Osteoblast (primary cell): ENCODE measurements around the gene CTSC. TPM values are rescaled to one million over a fixed set of nuclear protein-coding genes. Genes with fewer than 3 reads are reported as not detected.

Experiments used
- DNase-seq: peaks from one replicate; pipeline ENCODE4 v3.0.0; 2011; ENCODE audit warnings: low spot score, mixed read lengths; ENCODE audit not compliant: insufficient read length; ENCODE audit errors: missing footprints
- H2AFZ ChIP-seq: 2 replicates; pipeline ENCODE4 v1.6.0; 2011; ENCODE audit warnings: mild to moderate bottlenecking, low read length
- H3K27ac ChIP-seq: 2 replicates; pipeline ENCODE4 v1.5.1; 2011; ENCODE audit warnings: mild to moderate bottlenecking, low read depth, low read length, moderate library complexity
- H3K27me3 ChIP-seq: 2 replicates; pipeline ENCODE4 v1.6.0; 2012; ENCODE audit warnings: mild to moderate bottlenecking, control low read depth, inconsistent platforms, low read length, moderate library complexity; ENCODE audit not compliant: insufficient read depth
- H3K36me3 ChIP-seq: 2 replicates; pipeline ENCODE4 v1.5.1; 2011; ENCODE audit warnings: mild to moderate bottlenecking, low read length, control low read depth, moderate library complexity; ENCODE audit not compliant: insufficient read depth
- H3K4me1 ChIP-seq: 2 replicates; pipeline ENCODE4 v1.5.1; 2011; ENCODE audit warnings: mild to moderate bottlenecking, low read length, control low read depth, moderate library complexity; ENCODE audit not compliant: insufficient read depth
- H3K4me2 ChIP-seq: 2 replicates; pipeline ENCODE4 v1.6.0; 2011; ENCODE audit warnings: mild to moderate bottlenecking, low read length; ENCODE audit not compliant: insufficient read depth
- H3K4me3 ChIP-seq: fragments of 200-600 bp; sonication (generic); 3 replicates; pipeline ENCODE4 v1.5.1; 2012; ENCODE audit warnings: mild to moderate bottlenecking, low read length, inconsistent platforms; ENCODE audit not compliant: insufficient read depth
- H3K79me2 ChIP-seq: 2 replicates; pipeline ENCODE4 v1.6.0; 2012; ENCODE audit warnings: mild to moderate bottlenecking, low read length, control low read depth, inconsistent platforms; ENCODE audit not compliant: insufficient read depth
- H3K9me3 ChIP-seq: 2 replicates; pipeline ENCODE4 v1.5.1; 2011; ENCODE audit warnings: low read depth, low read length, control low read depth
- H4K20me1 ChIP-seq: 2 replicates; pipeline ENCODE4 v1.6.0; 2012; ENCODE audit warnings: mild to moderate bottlenecking, low read length, control low read depth; ENCODE audit not compliant: insufficient read depth
- total RNA-seq: library from RNA; depleted of rRNA; stranded (reverse); fragments of >200 nt; gene quantifications from 2 replicates; pipeline ENCODE4 v1.2.3, GENCODE V29; 2012
- TF ChIP-seq, protein P1 (sequence below): IDR thresholded peaks from 2 replicates; pipeline ENCODE4 v1.5.1; 2011; ENCODE audit warnings: mild to moderate bottlenecking, low read depth, low read length, moderate library complexity; ENCODE audit errors: extremely low read depth

CTSC gene
- total RNA-seq, 1 donor: 23.5 TPM

DNA sequence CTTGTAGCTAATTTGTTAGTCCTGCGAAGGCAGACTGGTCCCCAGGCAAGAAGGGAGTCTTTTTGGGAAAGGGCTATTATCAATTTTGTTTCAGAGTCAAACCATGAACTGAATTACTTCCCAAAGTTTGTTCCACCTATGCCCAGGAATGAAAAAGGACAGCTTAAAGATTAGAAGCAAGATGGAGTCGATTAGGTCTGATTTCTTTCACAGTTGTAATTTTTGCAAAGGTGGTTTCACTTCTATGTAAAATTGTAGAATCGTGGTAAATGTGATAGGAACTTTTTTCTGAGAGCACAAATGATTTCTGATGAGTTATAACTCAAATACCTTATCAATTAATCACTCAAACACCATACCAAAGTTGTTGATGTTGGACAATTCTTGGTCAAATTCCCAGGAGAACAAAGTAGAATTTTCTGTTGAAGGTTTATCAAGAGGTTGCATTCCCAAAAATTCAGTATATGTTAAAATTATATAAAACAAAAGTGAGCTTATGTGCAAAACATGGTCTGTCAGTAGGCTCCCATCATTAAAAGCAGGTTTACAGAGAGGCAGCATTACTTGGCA, 2.9 kb upstream of the CTSC start:
- TF ChIP-seq, protein P1, sequence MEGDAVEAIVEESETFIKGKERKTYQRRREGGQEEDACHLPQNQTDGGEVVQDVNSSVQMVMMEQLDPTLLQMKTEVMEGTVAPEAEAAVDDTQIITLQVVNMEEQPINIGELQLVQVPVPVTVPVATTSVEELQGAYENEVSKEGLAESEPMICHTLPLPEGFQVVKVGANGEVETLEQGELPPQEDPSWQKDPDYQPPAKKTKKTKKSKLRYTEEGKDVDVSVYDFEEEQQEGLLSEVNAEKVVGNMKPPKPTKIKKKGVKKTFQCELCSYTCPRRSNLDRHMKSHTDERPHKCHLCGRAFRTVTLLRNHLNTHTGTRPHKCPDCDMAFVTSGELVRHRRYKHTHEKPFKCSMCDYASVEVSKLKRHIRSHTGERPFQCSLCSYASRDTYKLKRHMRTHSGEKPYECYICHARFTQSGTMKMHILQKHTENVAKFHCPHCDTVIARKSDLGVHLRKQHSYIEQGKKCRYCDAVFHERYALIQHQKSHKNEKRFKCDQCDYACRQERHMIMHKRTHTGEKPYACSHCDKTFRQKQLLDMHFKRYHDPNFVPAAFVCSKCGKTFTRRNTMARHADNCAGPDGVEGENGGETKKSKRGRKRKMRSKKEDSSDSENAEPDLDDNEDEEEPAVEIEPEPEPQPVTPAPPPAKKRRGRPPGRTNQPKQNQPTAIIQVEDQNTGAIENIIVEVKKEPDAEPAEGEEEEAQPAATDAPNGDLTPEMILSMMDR: no peak
- no peak overlapping the region for H3K4me3 ChIP-seq
- H2AFZ ChIP-seq: no peak overlapping the region
- peaks cover 30% of the 10 kb centered on the region for H3K4me1 ChIP-seq
- H3K79me2 ChIP-seq: peaks cover 13% of the 10 kb centered on the region
- H4K20me1 ChIP-seq: no peaks in the 10 kb centered on the region
- no peaks in the 10 kb centered on the region for H3K9me3 ChIP-seq
- no peak overlapping the region for H3K27ac ChIP-seq
- no peaks in the 10 kb centered on the region for H3K27me3 ChIP-seq
- no peak for DNase-seq
- no peaks in the 10 kb centered on the region for H3K36me3 ChIP-seq
- H3K4me2 ChIP-seq: no peak overlapping the region

DNA sequence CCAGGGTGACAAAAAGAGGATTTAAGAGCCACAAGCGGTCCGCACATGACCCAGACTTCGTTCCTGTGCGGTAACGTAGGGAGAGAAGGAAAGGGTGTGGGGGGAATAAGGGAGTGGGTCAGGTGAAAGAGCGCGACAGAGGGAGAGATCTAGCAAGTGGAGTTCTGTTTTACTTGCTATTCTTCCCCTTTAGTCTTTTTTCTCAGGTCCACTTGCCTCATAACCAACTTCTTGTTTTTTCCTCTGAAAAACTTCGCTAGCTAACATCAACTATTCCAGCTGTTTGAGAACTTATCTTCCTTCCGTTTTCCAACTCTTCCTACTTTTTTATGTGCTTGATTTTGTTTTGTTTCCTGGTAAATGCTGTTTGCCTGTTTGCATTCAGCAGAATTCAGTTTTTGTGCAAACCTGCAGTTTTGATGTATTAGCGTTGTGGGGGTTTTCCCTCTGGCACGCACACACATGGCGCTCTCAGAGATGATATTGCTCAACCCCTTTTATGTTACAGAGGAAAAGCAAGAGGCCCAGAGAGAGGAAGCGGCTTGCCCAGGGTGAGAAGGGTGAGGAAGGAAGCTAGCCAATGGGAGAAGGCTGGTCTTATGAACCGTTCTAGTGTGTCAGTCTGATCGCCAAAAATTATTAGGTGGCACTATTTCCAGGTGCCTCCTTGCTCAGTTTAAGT, 592 bp upstream of the CTSC start:
- TF ChIP-seq, protein P1: no peak
- Histone ChIP-seq H2AFZ (peak overlapping the region; percentile 96), H3K4me1 (peaks cover 25% of the 10 kb centered on the region), H3K27me3 (no peaks in the 10 kb centered on the region), H3K79me2 (peaks cover 14% of the 10 kb centered on the region), H3K9me3 (no peaks in the 10 kb centered on the region), H3K4me3 (peak overlapping the region; percentile 91), H3K4me2 (peak overlapping the region; percentile 92), H3K36me3 (peaks cover 7% of the 10 kb centered on the region), H3K27ac (peak overlapping the region; percentile 82), H4K20me1 (no peaks in the 10 kb centered on the region)
- DNase-seq: peak; percentile 70

DNA sequence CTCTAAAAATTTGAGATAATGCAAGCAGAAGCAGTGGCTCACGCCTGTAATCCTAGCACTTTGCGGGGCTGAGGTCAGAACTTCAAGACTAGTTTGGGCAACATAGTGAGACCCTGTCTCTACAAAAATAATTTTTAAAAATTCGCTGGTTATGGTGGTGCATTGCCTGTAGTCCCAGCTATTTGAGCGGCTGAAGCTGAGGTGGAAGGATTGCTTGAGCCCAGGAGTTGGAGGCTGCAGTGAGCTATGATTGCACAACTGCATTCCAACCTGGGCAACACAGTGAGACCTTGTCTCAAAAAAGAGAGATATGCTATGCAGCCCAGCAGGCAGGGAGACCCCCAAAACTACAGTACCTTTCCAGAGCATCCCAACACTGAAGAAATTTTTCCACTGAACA, 2.3 kb downstream of the CTSC start:
- peaks cover 30% of the 10 kb centered on the region for H3K36me3 ChIP-seq
- peaks cover 21% of the 10 kb centered on the region for H3K4me1 ChIP-seq
- peaks cover 14% of the 10 kb centered on the region for H3K79me2 ChIP-seq
- DNase-seq: no peak
- H4K20me1 ChIP-seq: no peaks in the 10 kb centered on the region
- TF ChIP-seq, protein P1: no peak
- no peak overlapping the region for H2AFZ ChIP-seq
- no peaks in the 10 kb centered on the region for H3K27me3 ChIP-seq
- H3K4me2 ChIP-seq: peak overlapping the region; percentile 20
- H3K9me3 ChIP-seq: no peaks in the 10 kb centered on the region
- H3K27ac ChIP-seq: no peak overlapping the region
- H3K4me3 ChIP-seq: no peak overlapping the region

DNA sequence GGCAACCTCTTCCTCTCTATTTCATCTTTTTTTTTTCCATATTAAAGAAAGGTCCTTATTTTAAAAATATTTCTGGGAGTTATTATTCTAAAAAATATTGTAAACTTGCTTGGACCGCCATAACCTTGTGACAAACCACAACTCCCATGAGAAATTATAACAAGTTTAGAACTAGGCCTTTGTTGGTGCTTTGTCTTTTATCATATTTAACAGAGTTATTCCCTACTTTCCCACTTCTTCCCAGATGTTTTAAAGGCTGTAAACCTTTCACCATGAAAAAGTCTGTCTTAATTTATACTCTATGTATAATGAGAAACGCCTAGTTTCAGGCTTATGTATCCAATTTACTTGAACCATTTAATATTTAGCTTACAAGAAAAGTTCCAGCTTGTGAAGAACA, 3.7 kb downstream of the CTSC start:
- TF ChIP-seq, protein P1: no peak
- H2AFZ ChIP-seq: no peak overlapping the region
- no peak overlapping the region for H3K4me2 ChIP-seq
- no peak overlapping the region for H3K27ac ChIP-seq
- no peak for DNase-seq
- H3K4me1 ChIP-seq: peaks cover 16% of the 10 kb centered on the region
- peaks cover 14% of the 10 kb centered on the region for H3K79me2 ChIP-seq
- H3K27me3 ChIP-seq: no peaks in the 10 kb centered on the region
- no peaks in the 10 kb centered on the region for H3K9me3 ChIP-seq
- no peaks in the 10 kb centered on the region for H4K20me1 ChIP-seq
- no peak overlapping the region for H3K4me3 ChIP-seq
- peaks cover 30% of the 10 kb centered on the region for H3K36me3 ChIP-seq
